Stimulated activated CD4-positive, alpha-beta T cell treated with anti-CD3 and anti-CD28 coated beads, Interleukin-15, amount 100 ng/mL, for 24 hours (primary cell): ENCODE measurements around the gene SQOR.
A peak's percentile ranks its signal among the peaks of the same experiment; 100 is the strongest.

Experiments
- DNase-seq: peaks from one replicate; pipeline ENCODE4 v3.0.0-alpha.2; 2020

SQOR gene

GRCh38 chr15:45714590-45715488, 80.0 kb downstream of the SQOR start:
- peak; percentile 64 for DNase-seq

GRCh38 chr15:45715528-45715927, 80.7 kb downstream of the SQOR start:
- DNase-seq = no peak

DNA sequence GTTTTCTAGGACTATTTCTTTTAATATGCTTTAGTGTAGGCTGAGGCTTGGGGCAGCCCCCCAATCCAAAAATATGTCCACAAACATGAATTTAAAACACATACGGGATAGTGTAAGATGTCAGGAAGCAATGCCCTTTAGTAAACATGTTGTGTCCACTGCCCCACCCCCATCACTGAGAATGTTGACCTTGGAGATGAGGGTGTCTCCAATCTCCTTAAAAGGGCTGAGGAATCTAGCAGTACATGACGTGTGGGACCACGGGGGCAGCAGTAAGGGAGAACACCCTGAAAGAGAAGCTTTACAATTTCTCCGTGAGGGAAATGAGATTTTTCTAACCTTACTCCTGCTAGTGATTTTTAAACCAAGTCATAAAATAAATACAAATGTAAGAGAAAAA, 84.7 kb downstream of the SQOR start:
- DNase-seq = no peak

DNA sequence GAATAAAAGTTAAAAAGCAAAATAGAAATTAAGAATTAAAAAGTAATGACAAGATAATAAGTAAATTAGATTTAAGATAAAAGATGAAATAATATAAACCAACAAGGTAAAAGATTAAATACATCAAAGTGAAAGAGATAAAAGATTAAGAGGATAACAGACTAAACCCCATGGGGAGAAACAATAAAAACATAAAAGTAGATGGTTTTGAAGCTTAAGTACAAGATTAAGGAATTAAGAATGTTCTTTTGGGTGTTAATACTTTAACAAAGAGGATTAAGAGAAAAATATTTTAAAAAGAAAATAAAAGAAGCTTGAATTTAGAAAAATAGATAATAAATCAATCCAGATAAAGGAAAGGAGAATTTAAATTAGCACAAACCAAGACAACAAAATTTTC, 85.4 kb downstream of the SQOR start:
- DNase-seq = no peak

DNA sequence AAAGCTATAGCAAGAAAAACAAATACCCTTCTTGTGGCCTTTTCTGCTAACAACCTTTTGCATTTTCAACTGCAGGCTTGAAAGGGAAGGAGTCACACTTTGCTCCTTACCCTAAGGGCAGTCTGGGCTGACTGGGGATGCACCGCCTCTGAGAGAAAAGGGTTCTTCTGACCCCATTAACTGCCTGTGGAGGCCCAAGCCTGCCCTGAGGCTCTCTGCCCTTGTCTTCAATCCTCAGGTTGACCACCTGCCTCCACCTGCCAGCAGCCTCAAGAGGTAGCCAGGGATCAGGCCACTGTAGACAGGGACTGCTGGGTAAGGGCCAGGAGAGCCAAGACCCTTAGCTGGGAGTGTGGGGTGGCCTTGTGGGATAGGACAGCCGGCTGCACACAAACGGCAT, 93.8 kb downstream of the SQOR start:
- DNase-seq = no peak

DNA sequence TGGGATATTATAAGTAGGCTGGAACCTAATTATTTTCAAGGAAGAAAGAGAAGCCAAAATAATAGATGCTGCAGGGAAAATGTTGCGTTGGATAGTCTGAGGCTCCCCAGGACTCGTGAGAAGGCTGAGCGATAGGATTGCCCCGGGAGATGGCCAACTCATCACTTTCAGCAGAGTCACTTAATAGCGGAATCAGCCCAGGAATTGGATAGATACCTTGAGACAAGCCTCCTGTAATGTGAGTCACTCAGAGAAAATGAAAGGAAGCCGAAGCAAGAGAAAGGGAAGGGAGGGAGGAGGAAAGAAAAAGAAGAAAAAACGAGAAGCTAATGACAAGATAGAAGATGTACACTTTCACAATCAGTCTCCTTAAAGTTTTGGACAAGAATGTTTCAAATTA, 94.3 kb downstream of the SQOR start:
- no peak for DNase-seq

DNA sequence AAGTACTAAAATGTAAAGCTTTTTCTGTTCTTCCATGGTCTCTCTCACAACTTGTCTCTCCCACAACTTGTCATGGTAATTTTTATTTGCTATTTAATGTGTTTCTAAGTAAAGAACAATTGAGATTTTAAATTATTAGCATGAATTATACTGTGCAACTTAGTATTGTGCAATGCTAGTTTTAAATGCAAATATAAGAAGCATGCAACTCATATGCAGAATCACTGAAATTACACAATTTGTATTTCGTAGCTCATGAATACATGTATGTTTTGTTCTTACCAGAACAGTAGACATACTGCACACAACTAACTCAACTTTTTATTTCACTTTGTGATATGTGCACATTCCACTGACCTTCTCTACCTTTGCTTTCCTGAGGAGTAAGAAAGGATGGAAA, 96.5 kb downstream of the SQOR start:
- DNase-seq = no peak

DNA sequence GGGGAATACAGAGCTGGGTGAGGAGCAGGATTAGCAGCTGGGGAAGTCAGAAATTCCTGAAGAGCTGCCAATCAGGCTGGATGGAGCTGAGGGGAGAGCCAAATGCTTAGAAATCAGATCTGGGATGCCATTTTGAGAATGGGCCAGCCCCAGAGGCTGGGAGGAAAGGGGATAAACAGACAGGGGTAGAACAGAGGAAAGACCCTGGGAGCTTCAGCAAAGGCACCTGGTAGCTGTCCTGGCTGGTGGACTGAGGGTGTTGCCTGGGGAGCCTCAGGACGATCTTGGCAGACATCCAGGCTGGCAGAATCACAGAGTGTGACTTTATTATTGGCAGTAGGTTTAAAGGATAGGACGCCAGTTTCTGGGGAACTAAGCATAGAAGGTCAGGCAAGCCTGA, 97.8 kb downstream of the SQOR start:
- no peak for DNase-seq

GRCh38 chr15:45734260-45734711, 99.5 kb downstream of the SQOR start:
- DNase-seq = no peak
